Ovary (tissue), 3 donors: ENCODE measurements around the gene TRAPPC2L.

Source experiments
- POLR2A ChIP-seq: fragments of 450-650 bp; IDR thresholded peaks from one replicate; pipeline ENCODE4 v1.6.1; 2017; ENCODE audit warnings: antibody characterized with exemption, mild to moderate bottlenecking, moderate library complexity
- TF ChIP-seq, protein P1 (sequence below), 3 donors: fragments of 450-650 bp in 2 of 3; fragments of 200-600 bp in 1 of 3; IDR thresholded peaks; one replicate each; pipeline versions ENCODE4 v1.5.1 to v1.8.0; 2016 to 2022; ENCODE audit warnings: antibody characterized with exemption in 3 of 3, mild to moderate bottlenecking in 1 of 3
- donor health status: DM: no; HTN: no; CAD: no.

GRCh38 chr16:88856828-88857727, at the start of gene TRAPPC2L, which contains the start of gene GALNS:
- TF ChIP-seq, protein P1, sequence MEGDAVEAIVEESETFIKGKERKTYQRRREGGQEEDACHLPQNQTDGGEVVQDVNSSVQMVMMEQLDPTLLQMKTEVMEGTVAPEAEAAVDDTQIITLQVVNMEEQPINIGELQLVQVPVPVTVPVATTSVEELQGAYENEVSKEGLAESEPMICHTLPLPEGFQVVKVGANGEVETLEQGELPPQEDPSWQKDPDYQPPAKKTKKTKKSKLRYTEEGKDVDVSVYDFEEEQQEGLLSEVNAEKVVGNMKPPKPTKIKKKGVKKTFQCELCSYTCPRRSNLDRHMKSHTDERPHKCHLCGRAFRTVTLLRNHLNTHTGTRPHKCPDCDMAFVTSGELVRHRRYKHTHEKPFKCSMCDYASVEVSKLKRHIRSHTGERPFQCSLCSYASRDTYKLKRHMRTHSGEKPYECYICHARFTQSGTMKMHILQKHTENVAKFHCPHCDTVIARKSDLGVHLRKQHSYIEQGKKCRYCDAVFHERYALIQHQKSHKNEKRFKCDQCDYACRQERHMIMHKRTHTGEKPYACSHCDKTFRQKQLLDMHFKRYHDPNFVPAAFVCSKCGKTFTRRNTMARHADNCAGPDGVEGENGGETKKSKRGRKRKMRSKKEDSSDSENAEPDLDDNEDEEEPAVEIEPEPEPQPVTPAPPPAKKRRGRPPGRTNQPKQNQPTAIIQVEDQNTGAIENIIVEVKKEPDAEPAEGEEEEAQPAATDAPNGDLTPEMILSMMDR (IDR thresholded peaks at IDR 0.05), result peak in 1 of 3 donors; percentile 22
- TF ChIP-seq POLR2A, result peak; percentile 67
